H1 (cell line): ENCODE results near the gene FBN2. TPM values are rescaled to one million over a fixed set of nuclear protein-coding genes. Genes with fewer than 3 reads are reported as not detected.

Source experiments
- CHD2 ChIP-seq: IDR thresholded peaks from 2 replicates; pipeline ENCODE4 v1.6.1; 2012; ENCODE audit warnings: low read length, improper control_type of control experiment
- CHD7 ChIP-seq: fragments of 300-600 bp; sonication (generic); IDR thresholded peaks from 2 replicates; pipeline ENCODE4 v1.7.1; 2012; ENCODE audit warnings: low read length, moderate library complexity, mild to moderate bottlenecking, inconsistent platforms; ENCODE audit not compliant: insufficient replicate concordance
- NRF1 ChIP-seq: IDR thresholded peaks from 2 replicates; pipeline ENCODE4 v1.6.1; 2011; ENCODE audit warnings: mild to moderate bottlenecking, low read depth, low read length, improper control_type of control experiment
- polyA plus RNA-seq, 7 experiments: library from polyadenylated mRNA; depleted of rRNA in 3 of 7; stranded (reverse) in 5 of 7; unstranded in 2 of 7; fragments of >200 nt in 5 of 7; fragments of 200-250 nt in 2 of 7; gene quantifications; 1 replicate in 5 of 7; 2 replicates in 1 of 7; 4 replicates in 1 of 7; pipeline versions ENCODE4 v1.2.1 to v1.2.3, GENCODE V29; 2011 to 2013; ENCODE audit warnings: missing spikeins in 2 of 7, mixed read lengths in 2 of 7
- total RNA-seq: library from RNA; stranded (reverse); fragmentation: NEBNext Ultra II Directional; extraction: Animal tissue kit (Norgen Biotek cat#: 25700); gene quantifications from 2 replicates; pipeline ENCODE4 v1.2.1, GENCODE V29; 2021

The FBN2 gene
- total and polyA plus RNA-seq, 2 of the 8 experiments (the other 6 are each of a cell fraction or from before 2014, with no cell fraction given), result 14.1 to 16.3 TPM

- TF ChIP-seq CHD7 (no peak), NRF1 (no peak), CHD2 (no peak)
- TF ChIP-seq, all 59 proteins: peak for 0
Measured at GRCh38 chr5:128341056-128341455, 197.0 kb downstream of the FBN2 start (continued).
